ENCODE results near the gene TPM2. TPM values are rescaled to one million over a fixed set of nuclear protein-coding genes. Genes with fewer than 3 reads are reported as not detected.

TPM2 gene
- total and polyA plus RNA-seq, 10 of the 15 experiments (the other 5 are each of a cell fraction or from before 2014, with no cell fraction given), result 0.11 to 9.3 (median 1.1) TPM

- Histone ChIP-seq H3K4me3 (no peak overlapping the region), H3K27ac (ENCODE audit: control insufficient read depth, insufficient read depth) (no peak overlapping the region), H3K36me3 (ENCODE audit: control insufficient read depth in 2 of 2, insufficient read depth in 2 of 2, low read length in 1 of 2) (peaks cover 48 to 52% of the 10 kb centered on the region in 2 experiments), H4K20me1 (ENCODE audit: control insufficient read depth, insufficient read depth) (no peaks in the 10 kb centered on the region), H3K9ac (ENCODE audit: control insufficient read depth, insufficient read depth, low read length) (no peak overlapping the region), H3K79me2 (ENCODE audit: control insufficient read depth, insufficient read depth, low read length) (peaks cover 28% of the 10 kb centered on the region), H3K4me2 (ENCODE audit: control insufficient read depth, insufficient read depth) (no peak overlapping the region), H3K27me3 (replicated peaks in 1 of 2; ENCODE audit: control insufficient read depth in 2 of 2, insufficient read depth in 2 of 2, low read length in 1 of 2) (no peaks in the 10 kb centered on the region), H3K9me3 (replicated peaks; ENCODE audit: control insufficient read depth, insufficient read depth, low read length) (no peaks in the 10 kb centered on the region), H3K4me1 (ENCODE audit: control insufficient read depth, insufficient read depth, low read length) (peaks cover 13% of the 10 kb centered on the region), H2AFZ (ENCODE audit: control insufficient read depth, low read depth, low read length) (no peak overlapping the region)
- in situ Hi-C loops (cut with MboI) (loop anchor here (5.0 kb wide), 1 partner anchor 56 kb away; the partner anchor contains the start of gene ARHGEF39), intact Hi-C loops (cut with micrococcal nuclease; ENCODE audit: unreplicated experiment) (loop anchor here (10.0 kb wide), 1 partner anchor 649 kb away; the partner anchor contains the start of genes FANCG and VCP)
- WGBS (ENCODE audit: insufficient coverage, insufficient replicate concordance, low lambda C conversion rate, missing lambda C conversion rate), result 69% methylated on average over 2 of the region's 2 CpGs
- no TSS peak for BruUV-seq (replicated peaks)
- ChIA-PET SMC1A (ENCODE audit: uncharacterized antibody, unreplicated experiment) (no interaction called here), RAD21 (ENCODE audit: unreplicated experiment) (no interaction called here), CTCF (interaction anchor here (0.9 kb wide), 1 partner anchor 11 kb away, joined by 3 read pairs; no protein-coding TSS in a partner anchor), POLR2A (no interaction called here)
- no peak for FAIRE-seq
- no peak for DNase-seq (ENCODE audit: low read depth, low spot score)
- no peak for ATAC-seq
- TF ChIP-seq POLR2AphosphoS5 (IDR thresholded peaks at IDR 0.05; ENCODE audit: low read length), result no peak
- no peak for TF ChIP-seq NR2C1 (IDR thresholded peaks at IDR 0.05)
- TF ChIP-seq HDGF (IDR thresholded peaks at IDR 0.05), result no peak
- TF ChIP-seq NRF1 (conservative IDR thresholded peaks at IDR 0.05; ENCODE audit: low read depth, low read length), result no peak
- no peak for TF ChIP-seq ETV6 (conservative IDR thresholded peaks at IDR 0.05 in 1 of 2, IDR thresholded peaks at IDR 0.05 in 1 of 2; ENCODE audit: borderline replicate concordance in 1 of 2, low read depth in 1 of 2)
- TF ChIP-seq CHD1 (IDR thresholded peaks at IDR 0.05; ENCODE audit: low read depth, low read length), result no peak
- no peak for TF ChIP-seq EP300 (IDR thresholded peaks at IDR 0.05; ENCODE audit: borderline replicate concordance in 1 of 2, control insufficient read depth in 1 of 2, low read depth in 2 of 2, low read length in 2 of 2)
- TF ChIP-seq RAD51 (IDR thresholded peaks at IDR 0.05), result no peak
- TF ChIP-seq NR2C2 (IDR thresholded peaks at IDR 0.05; ENCODE audit: borderline replicate concordance, control insufficient read depth, insufficient read length, low read depth), result no peak
- no peak for TF ChIP-seq ZNF217 (IDR thresholded peaks at IDR 0.05)
- TF ChIP-seq MXI1 (IDR thresholded peaks at IDR 0.05; ENCODE audit: low read depth, low read length), result no peak
- no peak for TF ChIP-seq HDAC2 (IDR thresholded peaks at IDR 0.05)
- no peak for TF ChIP-seq ZNF384 (IDR thresholded peaks at IDR 0.05; ENCODE audit: borderline replicate concordance, low read depth, low read length)
- no peak for TF ChIP-seq MAX (IDR thresholded peaks at IDR 0.05; ENCODE audit: low read depth, low read length)
- no peak for TF ChIP-seq SIX5 (IDR thresholded peaks at IDR 0.05; ENCODE audit: low read depth, low read length, severe bottlenecking)
Observed at GRCh38 chr9:35723426-35723825, 33.7 kb upstream of the TPM2 start.
